ENCODE measurements around the gene SYNPO2.
"Not testable (repeated sequence)": the region's sequence is repeated elsewhere in the genome, so short reads cannot be mapped to it uniquely, and the experiment has no call there.

SYNPO2 gene

DNA sequence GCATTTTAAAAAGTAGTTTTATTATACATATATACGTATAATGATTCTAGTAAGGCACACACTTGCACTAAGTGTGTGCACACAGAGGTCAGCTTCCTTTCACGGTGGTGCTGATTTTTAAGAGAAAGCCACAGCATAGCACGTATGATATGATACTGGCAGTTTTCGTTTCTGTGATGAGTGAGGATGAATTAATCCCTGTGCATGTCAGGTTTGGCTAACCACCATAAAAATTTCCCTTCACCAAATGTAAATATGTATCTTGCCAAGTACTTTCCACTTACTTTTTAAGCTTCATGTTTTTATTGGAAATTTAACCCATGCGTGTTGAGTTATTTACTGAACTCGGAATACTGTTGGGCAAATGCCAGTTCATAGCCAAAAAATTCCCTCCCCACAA, 84.6 kb downstream of the SYNPO2 start:
- Histone ChIP-seq H3F3A (ENCODE audit: insufficient read depth) (no peaks in the 10 kb centered on the region), H4K20me1 (ENCODE audit: low read depth, low read length) (no peaks in the 10 kb centered on the region), H3K9ac (ENCODE audit: low read length) (no peak overlapping the region), H3K36me3 (ENCODE audit: low read length) (no peaks in the 10 kb centered on the region), H3K27me3 (ENCODE audit: low read length) (no peaks in the 10 kb centered on the region), H3K4me2 (ENCODE audit: low read depth, low read length, poor library complexity, severe bottlenecking) (no peak overlapping the region), H3K27ac (ENCODE audit: low read depth, low read length) (no peak overlapping the region), H3K9me3 (ENCODE audit: insufficient read depth, low read length) (no peaks in the 10 kb centered on the region), H3K9me2 (replicated peaks; ENCODE audit: insufficient read depth, low read length) (no peaks in the 10 kb centered on the region), H3K79me2 (ENCODE audit: insufficient read depth, low read length) (no peaks in the 10 kb centered on the region), H2AFZ (ENCODE audit: low read depth, low read length, severe bottlenecking) (no peak overlapping the region), H3K4me3 (ENCODE audit: insufficient read depth, low read length, poor library complexity, severe bottlenecking) (no peak overlapping the region)
- no peak for TF ChIP-seq EZH2phosphoT487 (conservative IDR thresholded peaks at IDR 0.05; ENCODE audit: low read length)
- TF ChIP-seq, protein P1, sequence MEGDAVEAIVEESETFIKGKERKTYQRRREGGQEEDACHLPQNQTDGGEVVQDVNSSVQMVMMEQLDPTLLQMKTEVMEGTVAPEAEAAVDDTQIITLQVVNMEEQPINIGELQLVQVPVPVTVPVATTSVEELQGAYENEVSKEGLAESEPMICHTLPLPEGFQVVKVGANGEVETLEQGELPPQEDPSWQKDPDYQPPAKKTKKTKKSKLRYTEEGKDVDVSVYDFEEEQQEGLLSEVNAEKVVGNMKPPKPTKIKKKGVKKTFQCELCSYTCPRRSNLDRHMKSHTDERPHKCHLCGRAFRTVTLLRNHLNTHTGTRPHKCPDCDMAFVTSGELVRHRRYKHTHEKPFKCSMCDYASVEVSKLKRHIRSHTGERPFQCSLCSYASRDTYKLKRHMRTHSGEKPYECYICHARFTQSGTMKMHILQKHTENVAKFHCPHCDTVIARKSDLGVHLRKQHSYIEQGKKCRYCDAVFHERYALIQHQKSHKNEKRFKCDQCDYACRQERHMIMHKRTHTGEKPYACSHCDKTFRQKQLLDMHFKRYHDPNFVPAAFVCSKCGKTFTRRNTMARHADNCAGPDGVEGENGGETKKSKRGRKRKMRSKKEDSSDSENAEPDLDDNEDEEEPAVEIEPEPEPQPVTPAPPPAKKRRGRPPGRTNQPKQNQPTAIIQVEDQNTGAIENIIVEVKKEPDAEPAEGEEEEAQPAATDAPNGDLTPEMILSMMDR (IDR thresholded peaks at IDR 0.05; ENCODE audit: insufficient read depth, low read length, poor library complexity, severe bottlenecking): no peak

DNA sequence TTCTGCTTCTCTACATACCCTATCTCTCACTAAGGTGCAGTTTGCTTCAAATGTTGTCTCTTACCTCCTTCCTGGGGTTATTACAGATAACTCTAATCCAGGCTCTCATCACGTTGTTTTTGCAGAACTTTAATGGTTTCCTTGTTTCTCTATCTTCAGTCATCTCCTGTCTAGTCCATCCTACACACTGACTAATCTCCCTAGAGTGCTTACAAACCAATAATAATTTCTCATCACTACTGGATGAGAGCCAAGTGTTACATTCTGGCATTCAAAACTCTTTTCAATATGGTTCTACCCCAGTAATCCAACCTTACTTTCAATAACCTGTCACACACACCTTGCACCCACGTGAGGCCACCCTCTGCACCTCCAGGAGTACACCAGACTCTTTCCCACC, 86.1 kb downstream of the SYNPO2 start:
- Histone ChIP-seq H3K79me2 (ENCODE audit: insufficient read depth, low read length) (no peaks in the 10 kb centered on the region), H3K9me3 (ENCODE audit: insufficient read depth, low read length) (no peaks in the 10 kb centered on the region), H2AFZ (ENCODE audit: low read depth, low read length, severe bottlenecking) (no peak overlapping the region), H3K9me2 (replicated peaks; ENCODE audit: insufficient read depth, low read length) (no peaks in the 10 kb centered on the region), H3F3A (ENCODE audit: insufficient read depth) (no peaks in the 10 kb centered on the region), H3K36me3 (ENCODE audit: low read length) (no peaks in the 10 kb centered on the region), H3K27me3 (ENCODE audit: low read length) (no peaks in the 10 kb centered on the region), H3K4me2 (ENCODE audit: low read depth, low read length, poor library complexity, severe bottlenecking) (no peak overlapping the region), H3K9ac (ENCODE audit: low read length) (no peak overlapping the region), H4K20me1 (ENCODE audit: low read depth, low read length) (no peaks in the 10 kb centered on the region), H3K27ac (ENCODE audit: low read depth, low read length) (no peak overlapping the region), H3K4me3 (ENCODE audit: insufficient read depth, low read length, poor library complexity, severe bottlenecking) (no peak overlapping the region)
- TF ChIP-seq, protein P1 (IDR thresholded peaks at IDR 0.05; ENCODE audit: insufficient read depth, low read length, poor library complexity, severe bottlenecking): no peak
- no peak for TF ChIP-seq EZH2phosphoT487 (conservative IDR thresholded peaks at IDR 0.05; ENCODE audit: low read length)

DNA sequence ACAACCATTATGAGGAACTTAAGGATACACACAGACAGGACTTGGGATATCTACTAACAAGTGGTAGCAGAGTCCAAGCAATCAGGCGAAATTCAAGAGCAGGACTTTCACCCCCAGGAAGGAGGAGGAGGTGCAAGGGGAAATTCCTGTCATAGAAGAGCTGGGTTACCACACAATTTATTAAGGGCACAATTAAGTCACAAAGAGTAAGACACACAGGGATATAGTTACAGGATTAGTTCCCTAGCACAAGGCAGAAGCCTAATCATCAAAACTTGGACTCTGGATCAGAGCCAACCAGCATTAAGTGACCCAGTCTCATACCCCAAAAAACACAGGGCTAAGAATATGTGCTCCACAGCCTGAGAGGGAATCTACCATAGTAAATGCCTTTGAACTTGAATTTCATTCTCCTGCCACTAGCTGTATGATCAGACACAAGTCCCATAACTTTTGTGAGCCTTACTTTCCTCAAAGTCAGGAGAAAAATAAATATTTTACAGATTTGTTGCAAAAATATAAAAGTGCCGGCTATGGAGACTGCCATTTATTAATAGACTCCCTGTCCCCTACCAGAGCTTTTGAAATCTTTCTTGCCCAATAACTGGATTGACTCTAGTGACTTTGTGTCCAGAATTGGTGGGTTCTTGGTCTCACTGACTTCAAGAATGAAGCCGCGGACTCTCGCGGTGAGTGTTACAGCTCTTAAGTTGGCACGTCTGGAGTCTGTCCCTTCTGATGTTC, 87.0 kb downstream of the SYNPO2 start:
- Histone ChIP-seq H3K4me2 (ENCODE audit: low read depth, low read length, poor library complexity, severe bottlenecking) (no peak overlapping the region), H3K9ac (ENCODE audit: low read length) (no peak overlapping the region), H3K79me2 (ENCODE audit: insufficient read depth, low read length) (no peaks in the 10 kb centered on the region), H3K27me3 (ENCODE audit: low read length) (no peaks in the 10 kb centered on the region), H3K9me3 (ENCODE audit: insufficient read depth, low read length) (no peaks in the 10 kb centered on the region), H4K20me1 (ENCODE audit: low read depth, low read length) (no peaks in the 10 kb centered on the region), H3K9me2 (replicated peaks; ENCODE audit: insufficient read depth, low read length) (no peaks in the 10 kb centered on the region), H2AFZ (ENCODE audit: low read depth, low read length, severe bottlenecking) (no peak overlapping the region), H3K36me3 (ENCODE audit: low read length) (no peaks in the 10 kb centered on the region), H3F3A (ENCODE audit: insufficient read depth) (no peaks in the 10 kb centered on the region), H3K27ac (ENCODE audit: low read depth, low read length) (no peak overlapping the region), H3K4me3 (ENCODE audit: insufficient read depth, low read length, poor library complexity, severe bottlenecking) (no peak overlapping the region)
- TF ChIP-seq, protein P1 (IDR thresholded peaks at IDR 0.05; ENCODE audit: insufficient read depth, low read length, poor library complexity, severe bottlenecking): no peak
- no peak for TF ChIP-seq EZH2phosphoT487 (conservative IDR thresholded peaks at IDR 0.05; ENCODE audit: low read length)

DNA sequence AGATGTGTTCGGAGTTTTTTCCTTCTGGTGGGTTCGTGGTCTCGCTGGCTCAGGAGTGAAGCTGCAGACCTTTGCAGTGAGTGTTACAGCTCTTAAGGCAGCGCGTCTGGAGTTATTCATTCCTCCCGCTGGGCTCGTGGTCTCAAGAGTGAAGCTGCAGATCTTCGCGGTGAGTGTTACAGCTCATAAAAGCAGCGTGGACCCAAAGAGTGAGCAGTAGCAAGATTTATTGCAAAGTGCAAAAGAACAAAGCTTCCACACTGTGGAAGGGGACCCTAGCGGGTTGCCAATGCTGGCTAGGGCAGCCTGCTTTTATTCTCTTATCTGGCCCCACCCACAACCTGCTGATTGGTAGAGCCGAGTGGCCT, 87.5 kb downstream of the SYNPO2 start:
- not testable (repeated sequence) for H3K27ac ChIP-seq (ENCODE audit: low read depth, low read length); H3K9me2 ChIP-seq (replicated peaks; ENCODE audit: insufficient read depth, low read length); H3K4me2 ChIP-seq (ENCODE audit: low read depth, low read length, poor library complexity, severe bottlenecking); H3K27me3 ChIP-seq (ENCODE audit: low read length); H2AFZ ChIP-seq (ENCODE audit: low read depth, low read length, severe bottlenecking); H3K4me3 ChIP-seq (ENCODE audit: insufficient read depth, low read length, poor library complexity, severe bottlenecking); H3F3A ChIP-seq (ENCODE audit: insufficient read depth); H3K9ac ChIP-seq (ENCODE audit: low read length); H4K20me1 ChIP-seq (ENCODE audit: low read depth, low read length); H3K36me3 ChIP-seq (ENCODE audit: low read length); H3K79me2 ChIP-seq (ENCODE audit: insufficient read depth, low read length); H3K9me3 ChIP-seq (ENCODE audit: insufficient read depth, low read length)

DNA sequence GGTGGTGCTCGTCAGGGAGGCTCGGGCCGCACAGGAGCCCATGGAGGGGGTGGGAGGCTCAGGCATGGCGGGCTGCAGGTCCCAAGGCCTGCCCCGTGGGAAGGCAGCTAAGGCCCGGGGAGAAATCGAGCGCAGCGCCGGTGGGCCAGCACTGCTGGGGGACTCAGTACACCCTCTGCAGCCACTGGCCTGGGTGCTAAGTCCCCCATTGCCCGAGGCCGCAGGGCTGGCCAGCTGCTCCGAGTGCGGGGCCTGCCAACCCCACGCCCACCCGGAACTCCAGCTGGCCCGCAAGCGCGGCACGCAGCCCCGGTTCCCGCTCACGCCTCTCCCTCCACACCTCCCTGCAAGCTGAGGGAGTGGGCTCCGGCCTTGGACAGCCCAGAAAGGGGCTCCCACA, 88.4 kb downstream of the SYNPO2 start:
- not testable (repeated sequence) for H3K36me3 ChIP-seq (ENCODE audit: low read length); H3K4me2 ChIP-seq (ENCODE audit: low read depth, low read length, poor library complexity, severe bottlenecking); H3F3A ChIP-seq (ENCODE audit: insufficient read depth); H3K27ac ChIP-seq (ENCODE audit: low read depth, low read length); H3K79me2 ChIP-seq (ENCODE audit: insufficient read depth, low read length); H2AFZ ChIP-seq (ENCODE audit: low read depth, low read length, severe bottlenecking); H3K27me3 ChIP-seq (ENCODE audit: low read length); H3K4me3 ChIP-seq (ENCODE audit: insufficient read depth, low read length, poor library complexity, severe bottlenecking); H3K9me3 ChIP-seq (ENCODE audit: insufficient read depth, low read length); H4K20me1 ChIP-seq (ENCODE audit: low read depth, low read length); H3K9ac ChIP-seq (ENCODE audit: low read length); H3K9me2 ChIP-seq (replicated peaks; ENCODE audit: insufficient read depth, low read length)
